A673 (cell line): Measurements from ENCODE around the gene ELFN2.

ENCODE experiments used
- EZH2 ChIP-seq: fragments of 200-600 bp; sonication (generic); IDR thresholded peaks from 2 replicates; pipeline ENCODE4 v1.6.1; 2017; ENCODE audit warnings: borderline replicate concordance, low read depth, mild to moderate bottlenecking, mixed read lengths, antibody characterized with exemption, low read length; ENCODE audit not compliant: poor library complexity, severe bottlenecking
- TF ChIP-seq, protein P1 (sequence below): fragments of 300-800, 200-600 bp; sonication (generic); conservative IDR thresholded peaks from 2 replicates; pipeline ENCODE4 v1.5.1; 2017; ENCODE audit warnings: low read depth, mild to moderate bottlenecking, antibody characterized with exemption, low read length, moderate library complexity, mixed read lengths

DNA sequence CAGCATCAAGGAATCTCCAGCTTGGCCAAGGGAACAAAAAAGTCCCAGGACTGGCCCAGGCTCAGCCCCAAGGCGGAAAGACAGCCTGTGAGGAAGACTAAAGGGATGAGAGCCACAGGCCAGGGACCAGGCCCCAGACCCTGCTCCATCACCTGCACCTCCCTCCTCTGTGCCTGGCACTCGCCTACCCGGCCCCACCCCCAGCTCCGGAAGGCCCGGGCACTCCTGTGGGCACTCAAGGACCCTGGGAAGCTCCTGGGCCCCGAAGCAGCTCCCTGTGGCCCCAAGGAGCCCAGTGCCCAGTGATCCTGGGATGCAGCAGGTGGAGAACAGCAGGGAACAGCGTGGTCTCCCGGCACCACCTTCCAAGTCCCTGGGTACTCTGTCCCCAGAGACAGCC lies 18.2 kb downstream of the ELFN2 start:
- TF ChIP-seq, protein P1, sequence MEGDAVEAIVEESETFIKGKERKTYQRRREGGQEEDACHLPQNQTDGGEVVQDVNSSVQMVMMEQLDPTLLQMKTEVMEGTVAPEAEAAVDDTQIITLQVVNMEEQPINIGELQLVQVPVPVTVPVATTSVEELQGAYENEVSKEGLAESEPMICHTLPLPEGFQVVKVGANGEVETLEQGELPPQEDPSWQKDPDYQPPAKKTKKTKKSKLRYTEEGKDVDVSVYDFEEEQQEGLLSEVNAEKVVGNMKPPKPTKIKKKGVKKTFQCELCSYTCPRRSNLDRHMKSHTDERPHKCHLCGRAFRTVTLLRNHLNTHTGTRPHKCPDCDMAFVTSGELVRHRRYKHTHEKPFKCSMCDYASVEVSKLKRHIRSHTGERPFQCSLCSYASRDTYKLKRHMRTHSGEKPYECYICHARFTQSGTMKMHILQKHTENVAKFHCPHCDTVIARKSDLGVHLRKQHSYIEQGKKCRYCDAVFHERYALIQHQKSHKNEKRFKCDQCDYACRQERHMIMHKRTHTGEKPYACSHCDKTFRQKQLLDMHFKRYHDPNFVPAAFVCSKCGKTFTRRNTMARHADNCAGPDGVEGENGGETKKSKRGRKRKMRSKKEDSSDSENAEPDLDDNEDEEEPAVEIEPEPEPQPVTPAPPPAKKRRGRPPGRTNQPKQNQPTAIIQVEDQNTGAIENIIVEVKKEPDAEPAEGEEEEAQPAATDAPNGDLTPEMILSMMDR, result no peak
- no peak for TF ChIP-seq EZH2
